NCI-H82 treated with DMSO at 0.1 percent for 48 hours (cell line): ENCODE measurements around the gene AP2A2.

ENCODE experiments used
- DNase-seq: peaks from one replicate; lab custom pipeline; 2025; ENCODE audit not compliant: unreplicated experiment; lab: John Stamatoyannopoulos, UW

Gene AP2A2

DNA sequence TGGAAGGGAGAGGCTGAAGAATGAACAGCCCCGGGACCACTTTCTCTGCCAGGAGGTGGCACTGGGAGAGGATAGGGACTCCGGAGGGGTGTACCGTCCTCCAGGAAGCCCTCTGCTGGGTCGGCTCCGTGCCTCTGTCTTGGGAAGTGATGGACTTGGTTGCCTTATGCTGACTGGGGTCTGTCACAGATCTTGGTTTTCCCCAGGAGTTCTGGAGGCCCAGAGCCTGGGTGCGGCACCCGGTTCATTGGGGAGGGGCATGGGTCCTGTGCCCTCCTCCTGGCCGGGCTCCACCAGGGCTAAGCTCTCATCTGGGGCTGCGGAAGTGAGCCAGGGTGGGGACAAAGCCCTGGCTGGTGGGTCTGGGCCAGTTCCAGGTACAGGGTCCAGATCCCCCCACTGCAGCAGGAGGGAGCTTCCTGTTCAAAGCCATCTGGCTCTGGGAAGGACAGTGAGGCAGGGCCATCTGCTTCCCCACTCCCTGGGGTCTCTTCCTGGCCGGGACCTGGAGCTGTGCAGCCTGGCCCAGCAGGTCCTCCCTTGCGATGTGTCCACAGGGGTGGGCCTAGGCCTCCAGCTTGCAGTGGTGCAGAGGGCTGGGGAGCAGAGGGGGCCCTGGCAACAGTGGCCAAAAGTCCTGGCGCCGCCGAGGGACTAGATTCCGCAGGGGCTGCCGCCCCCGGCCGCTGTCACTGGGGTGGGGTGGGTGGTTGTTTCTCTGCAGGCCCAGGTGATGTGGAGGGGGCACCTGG is 1.1 kb upstream of the AP2A2 start:
- DNase-seq = no peak

DNA sequence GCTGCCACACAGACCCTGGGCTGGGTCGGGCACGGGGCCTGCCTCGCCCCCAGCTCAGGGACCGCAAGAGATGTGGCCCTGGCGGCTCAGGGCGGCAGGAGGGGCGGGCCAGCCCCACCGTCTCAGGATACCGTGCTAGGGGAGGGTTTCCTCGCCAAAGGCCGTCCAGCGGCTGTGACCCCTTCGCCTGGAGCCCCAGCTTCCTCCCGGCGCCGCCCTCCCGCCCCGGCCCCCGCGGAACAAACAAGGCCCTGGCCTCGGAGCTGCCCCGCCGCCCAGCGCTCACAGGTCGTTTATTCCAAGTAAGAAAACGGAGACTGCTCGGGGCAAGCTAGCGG is 543 bp upstream of the AP2A2 start:
- DNase-seq = no peak

- no peak for DNase-seq
Observed at GRCh38 chr11:926341-926916, 759 bp downstream of the AP2A2 start.

DNA sequence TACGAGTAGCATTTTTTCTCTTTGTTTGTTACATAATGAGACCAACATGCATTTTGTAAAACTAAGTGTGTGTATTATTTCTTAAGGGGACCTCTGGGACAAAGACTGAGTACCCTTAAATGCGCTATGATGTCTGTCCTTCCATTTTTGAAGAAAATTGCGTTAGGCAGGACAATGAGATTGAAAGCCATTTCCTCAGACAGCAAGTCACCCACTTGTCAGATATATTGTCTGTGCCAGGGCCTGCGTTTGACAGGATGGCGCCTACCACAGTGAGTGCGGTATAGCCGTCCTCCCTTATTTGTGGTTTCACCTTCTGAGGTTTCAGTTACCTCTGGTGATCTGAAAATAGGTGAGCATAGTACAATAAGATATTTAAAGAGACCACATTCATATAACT is 2.2 kb downstream of the AP2A2 start:
- no peak for DNase-seq

DNA sequence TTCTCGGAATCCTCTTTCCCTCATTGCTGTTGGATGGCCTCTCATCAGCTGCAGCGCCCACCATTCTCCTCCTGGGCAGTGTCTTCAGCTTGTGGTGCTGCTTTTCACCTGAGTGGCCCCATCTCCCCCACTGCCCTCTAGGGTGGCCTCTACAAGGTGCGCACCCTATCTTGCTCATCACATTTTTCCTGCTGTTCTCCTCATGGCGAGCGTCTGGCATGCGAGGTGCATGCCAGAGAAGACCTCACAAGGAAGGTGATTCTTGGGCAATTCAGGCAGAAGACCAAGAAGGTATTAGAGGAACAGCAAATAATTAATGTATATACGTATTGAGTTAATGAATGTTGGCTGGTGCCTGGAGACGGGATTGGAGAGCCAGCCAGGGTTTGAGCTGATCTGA is 3.1 kb downstream of the AP2A2 start:
- no peak for DNase-seq

- DNase-seq = no peak
Observed at GRCh38 chr11:929405-929804, 3.7 kb downstream of the AP2A2 start.

DNA sequence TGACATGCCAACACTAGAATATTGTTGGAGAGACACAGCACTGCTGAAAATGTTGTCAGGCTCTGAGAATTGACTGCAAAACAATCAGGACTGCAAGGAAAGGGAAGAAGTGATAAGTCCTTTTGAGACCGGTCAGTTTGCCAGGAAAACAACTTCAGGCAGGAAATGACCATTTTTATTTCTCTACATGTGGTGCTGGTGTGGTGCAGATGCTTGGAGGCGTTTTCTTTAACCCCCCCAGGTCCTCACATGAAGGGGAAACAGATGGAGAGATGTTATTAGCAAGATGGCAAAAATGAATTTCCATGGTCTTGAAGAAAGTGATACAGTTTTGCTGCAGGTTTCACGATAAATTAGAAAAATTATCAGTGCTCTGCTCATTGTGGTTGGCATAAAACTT is 5.7 kb downstream of the AP2A2 start:
- no peak for DNase-seq

- DNase-seq = no peak
Observed at GRCh38 chr11:932435-932834, 6.8 kb downstream of the AP2A2 start.

DNA sequence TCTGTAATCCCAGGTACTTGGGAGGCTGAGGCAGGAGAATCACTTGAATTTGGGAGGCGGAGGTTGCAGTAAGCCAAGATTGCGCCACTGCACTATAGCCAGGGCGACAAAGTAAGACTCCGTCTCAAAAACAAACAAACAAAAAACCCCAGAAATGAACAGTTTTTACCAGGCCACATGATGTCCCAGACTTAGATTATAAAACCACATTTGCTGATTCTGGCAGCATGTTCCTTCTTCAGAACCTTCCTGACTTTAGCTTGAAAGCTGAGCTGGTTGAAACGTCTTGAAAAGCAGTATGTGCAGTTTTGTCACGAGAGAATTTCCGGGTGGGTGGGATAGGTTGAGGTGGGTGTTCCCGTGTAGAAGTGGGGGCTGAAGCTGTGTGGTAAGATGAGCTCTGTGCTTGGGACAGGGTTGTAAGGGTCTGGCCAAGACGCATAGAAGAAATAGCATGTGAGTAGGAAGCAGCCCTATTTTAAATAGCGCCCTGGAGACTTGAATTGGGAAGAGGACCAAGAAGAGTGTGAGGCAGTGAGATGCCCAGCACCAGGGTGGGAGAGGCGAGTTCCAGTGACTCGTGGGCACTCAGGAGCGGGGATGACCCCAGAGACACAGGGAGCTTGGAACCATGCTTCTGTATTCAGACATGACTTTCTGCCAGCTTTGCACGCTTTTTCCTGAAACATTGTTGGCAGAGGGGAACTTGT is 7.6 kb downstream of the AP2A2 start:
- no peak for DNase-seq

DNA sequence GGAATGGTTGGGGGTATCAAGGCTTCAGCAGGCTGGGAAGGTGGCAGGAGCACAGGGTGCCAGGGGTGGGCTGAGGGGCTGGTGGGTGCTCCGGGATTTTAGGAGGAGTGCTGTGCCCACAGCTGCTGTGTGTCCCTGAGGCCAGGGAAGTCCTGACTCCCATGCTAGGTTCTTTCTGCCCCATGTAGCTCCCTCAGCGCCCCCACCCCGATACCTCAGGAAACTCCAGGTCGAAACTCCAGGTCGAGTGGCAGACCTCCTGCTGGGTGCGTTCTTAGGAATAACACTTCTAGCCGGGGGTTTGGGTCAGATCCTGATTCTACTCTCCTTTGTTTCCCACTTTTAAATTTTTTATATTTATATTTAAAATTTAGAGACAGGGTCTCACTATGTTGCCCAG is 8.3 kb downstream of the AP2A2 start:
- no peak for DNase-seq

GRCh38 chr11:934527-934926 is 8.9 kb downstream of the AP2A2 start:
- DNase-seq = no peak

DNA sequence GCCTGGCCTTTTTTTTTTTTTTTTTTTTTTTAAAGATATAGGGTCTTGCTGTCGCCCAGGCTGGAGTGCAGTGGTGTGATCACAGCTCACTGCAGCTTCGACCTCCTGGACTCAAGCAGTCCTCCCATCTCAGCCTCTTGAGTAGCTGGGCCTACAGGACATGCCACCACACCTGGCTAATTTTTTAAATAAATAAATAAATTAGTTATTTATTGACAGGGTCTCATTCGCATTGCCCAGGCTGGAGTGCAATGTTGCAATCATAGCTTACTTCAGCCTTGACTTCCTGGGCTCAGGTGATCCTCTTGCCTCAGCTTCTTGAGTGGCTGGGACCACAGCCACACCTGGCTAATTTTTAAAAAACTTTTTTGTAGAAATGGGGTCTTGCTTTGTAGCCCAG is 10.5 kb downstream of the AP2A2 start:
- DNase-seq = no peak

- no peak for DNase-seq
Observed at GRCh38 chr11:937841-938261, 12.2 kb downstream of the AP2A2 start.

DNA sequence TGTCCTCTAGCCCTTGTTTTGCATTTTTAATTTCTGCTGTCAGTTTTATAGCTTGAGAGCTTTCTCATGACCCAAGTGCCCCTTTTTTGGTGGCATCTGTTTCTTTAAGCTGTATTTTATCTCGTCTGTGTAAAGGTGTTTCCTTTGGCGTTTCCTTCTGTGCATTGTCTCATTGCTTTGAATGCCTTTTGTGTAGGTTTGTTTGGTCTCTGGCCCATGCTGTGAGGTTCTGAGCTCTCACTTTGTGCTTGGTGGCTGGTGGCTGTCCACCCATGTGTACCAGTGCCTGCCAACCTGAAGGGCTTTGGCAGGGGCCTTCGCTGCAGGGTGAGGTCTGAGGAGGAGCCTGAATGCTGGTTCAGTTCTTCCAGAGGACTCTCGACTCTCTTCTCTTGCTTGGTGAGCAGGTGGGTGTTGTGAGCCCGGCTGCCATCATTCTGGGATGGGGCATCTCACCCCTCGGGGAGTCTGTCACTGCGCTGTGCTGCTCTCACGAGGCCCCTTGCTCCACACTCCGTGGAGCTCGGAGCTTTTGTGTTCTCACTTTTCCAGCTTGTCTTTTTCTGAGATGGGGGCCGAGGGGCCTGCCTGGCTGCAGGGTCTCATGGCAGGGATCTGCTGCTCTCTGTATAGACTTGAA is 14.9 kb downstream of the AP2A2 start:
- no peak for DNase-seq

- no peak for DNase-seq
Observed at GRCh38 chr11:942823-943222, 17.2 kb downstream of the AP2A2 start.

DNA sequence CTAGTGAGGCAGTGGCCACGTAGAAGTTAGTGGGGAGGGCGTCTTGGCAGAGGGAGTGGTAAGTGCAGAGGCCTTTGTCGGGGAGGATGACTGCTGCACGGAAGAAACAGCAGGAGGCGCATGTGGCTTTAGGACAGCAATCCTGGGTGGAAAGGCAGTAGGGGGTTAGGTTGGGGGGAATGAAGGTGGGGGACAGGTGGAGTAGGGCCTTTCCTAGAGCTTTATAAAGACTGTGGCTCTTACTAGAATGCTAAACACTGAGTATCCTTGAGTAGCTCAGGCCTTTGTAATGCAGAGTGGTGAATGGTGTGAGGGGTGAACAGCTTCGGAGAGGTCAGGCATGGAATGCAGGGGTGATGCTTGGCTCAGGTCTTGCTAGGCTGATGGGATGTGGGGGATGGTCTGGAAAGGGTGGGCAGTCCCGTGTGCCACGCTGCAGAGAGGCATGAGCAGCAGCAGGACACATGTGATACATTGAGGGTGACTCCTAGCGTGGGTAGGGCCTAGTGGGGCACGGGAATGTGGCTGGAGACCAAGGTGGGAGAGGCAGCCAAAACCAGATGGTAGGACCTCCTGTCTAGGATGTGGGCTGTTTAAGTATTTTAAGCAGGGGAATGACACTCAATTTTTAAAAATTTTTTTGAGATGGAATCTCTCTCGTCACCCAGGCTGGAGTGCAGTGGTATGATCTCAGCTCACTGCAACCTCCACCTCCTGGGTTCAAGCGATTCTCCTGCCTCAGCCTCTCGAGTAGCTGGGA is 19.2 kb downstream of the AP2A2 start:
- no peak for DNase-seq

DNA sequence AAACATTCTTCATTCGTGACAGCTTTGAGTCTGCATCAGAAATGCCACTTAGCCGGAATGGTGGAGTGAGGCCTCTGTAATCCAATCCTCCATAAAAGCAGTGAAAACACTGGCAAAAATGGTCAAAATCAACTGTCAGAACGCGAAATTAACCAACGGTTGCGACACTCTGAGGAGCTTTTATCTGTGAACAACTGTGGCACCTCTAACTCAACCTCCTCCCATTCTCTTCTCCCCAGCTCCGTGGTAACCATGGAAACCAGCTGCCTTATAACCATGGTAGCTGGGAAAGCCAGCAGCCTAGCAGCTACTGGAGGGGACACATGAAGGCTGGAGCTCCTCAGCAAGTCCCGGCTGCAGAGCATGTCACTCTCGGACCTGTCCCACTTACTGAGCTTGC is 20.3 kb downstream of the AP2A2 start:
- no peak for DNase-seq

DNA sequence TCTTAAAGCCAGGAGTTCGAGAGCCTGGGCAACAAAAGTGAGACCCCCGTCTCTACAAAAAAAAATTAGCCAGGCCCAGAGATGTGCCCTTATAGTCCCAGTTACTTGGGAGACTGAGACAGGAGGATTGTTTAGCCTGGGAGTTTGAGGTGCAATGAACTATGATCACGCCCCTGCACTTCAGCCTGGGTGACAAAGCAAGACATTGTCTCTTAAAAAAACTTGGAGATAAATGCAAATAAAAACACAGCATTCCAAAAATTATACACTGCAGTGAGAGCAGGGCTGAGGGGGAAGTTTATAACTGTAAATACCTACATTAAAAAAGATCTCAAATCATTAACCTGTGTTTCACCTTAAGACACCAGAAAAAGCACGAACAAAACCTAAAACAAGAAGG is 22.1 kb downstream of the AP2A2 start:
- DNase-seq = no peak

DNA sequence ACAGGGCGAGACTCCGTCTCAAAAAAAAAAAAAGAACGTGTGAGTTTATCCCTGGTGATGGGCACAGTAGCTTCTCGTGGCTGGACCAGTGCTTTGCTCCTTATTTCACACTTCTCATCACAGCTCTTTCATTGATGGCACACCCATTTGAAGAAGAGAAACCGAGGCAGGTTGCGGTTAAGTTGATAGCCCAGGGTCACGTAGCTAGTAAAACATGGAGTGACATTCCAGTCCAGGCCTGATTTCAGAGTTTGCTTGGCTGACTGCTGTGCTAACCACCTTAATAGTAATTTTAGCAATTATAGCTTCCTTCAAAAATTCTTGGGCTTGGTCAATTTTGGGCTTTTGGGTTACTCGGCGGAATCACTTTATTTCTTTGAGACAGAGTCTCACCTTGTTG is 25.8 kb downstream of the AP2A2 start:
- no peak for DNase-seq

DNA sequence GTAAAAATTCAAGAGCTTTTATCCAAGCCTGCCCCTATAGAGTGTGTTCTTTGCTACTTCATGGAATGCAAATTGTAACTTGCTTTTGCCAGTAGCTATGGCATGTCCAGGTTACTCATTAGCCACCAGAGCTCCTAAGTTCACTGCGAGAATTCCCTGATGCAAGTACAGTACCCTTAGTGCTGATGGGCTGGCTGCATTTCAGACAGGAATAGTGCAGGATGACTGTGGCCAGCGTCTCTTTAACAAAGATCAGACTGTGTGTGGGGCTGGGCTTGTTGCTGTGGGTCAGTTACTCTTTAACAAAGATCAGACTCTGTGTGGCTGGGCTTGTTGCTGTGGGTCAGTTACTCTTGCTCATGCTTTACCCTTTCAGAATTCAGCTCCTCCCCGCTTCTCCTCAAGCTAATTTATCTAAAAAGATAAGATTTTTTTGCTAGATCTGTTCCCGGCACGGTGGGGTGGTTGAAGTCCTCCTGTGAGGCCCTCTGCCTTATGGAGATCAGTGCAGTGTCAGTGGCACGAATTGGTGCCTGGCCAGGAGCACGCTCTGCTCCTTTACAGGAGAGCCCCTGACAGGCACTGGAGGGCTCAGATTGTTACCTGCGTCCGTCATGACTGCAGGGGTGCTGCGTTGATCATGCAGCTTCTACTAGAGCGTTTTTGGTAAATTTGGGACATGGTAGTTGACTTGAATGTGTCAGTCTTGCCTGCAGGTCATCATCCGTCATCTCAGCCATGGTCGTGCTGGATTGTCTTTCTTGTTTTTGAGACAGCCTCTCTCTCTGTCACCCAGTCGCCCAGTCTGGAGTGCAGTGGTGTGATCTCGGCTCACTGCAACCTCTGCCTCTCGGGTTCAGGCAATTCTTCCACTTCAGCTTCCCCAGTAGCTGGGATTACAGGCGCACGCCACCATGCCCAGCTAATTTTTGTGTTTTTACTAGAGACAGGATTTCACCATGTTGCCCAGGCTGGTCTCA is 27.0 kb downstream of the AP2A2 start:
- no peak for DNase-seq
